ENCODE results near the gene C19orf81.

The C19orf81 gene

GRCh38 chr19:50649433-50650391 is at the start of gene C19orf81:
C19orf81 (plus strand) TSS chr19:50649445; CDS start chr19:50649445, 0 bp downstream.
- in situ Hi-C loops (cut with HindIII; ENCODE audit: low pct_ligation_motif_present, low sequenced_read_pairs), result no loop called here
- no peak for TF ChIP-seq CTCF (IDR thresholded peaks at IDR 0.05; ENCODE audit: low read depth, low read length, missing control alignments)
- H3K36me3 ChIP-seq (replicated peaks), result no peaks in the 10 kb centered on the region
- H3K4me3 ChIP-seq (ENCODE audit: low read depth, low read length), result no peak within 1 kb of the TSS
- no peaks in the 10 kb centered on the region for H3K27me3 ChIP-seq (replicated peaks)
- DNase-seq, result no peak
- no peak within 1 kb of the TSS for H3K27ac ChIP-seq

- H3K27ac ChIP-seq, result no peak overlapping the region
- no peak for TF ChIP-seq CTCF (IDR thresholded peaks at IDR 0.05; ENCODE audit: low read depth, low read length, missing control alignments)
- DNase-seq, result no peak
- in situ Hi-C loops (cut with HindIII; ENCODE audit: low pct_ligation_motif_present, low sequenced_read_pairs), result no loop called here
- H3K36me3 ChIP-seq (replicated peaks), result no peaks in the 10 kb centered on the region
- no peaks in the 10 kb centered on the region for H3K27me3 ChIP-seq (replicated peaks)
- H3K4me3 ChIP-seq (ENCODE audit: low read depth, low read length), result no peak overlapping the region
Observed at GRCh38 chr19:50601407-50602088, 47.7 kb upstream of the C19orf81 start.

- Histone ChIP-seq H3K27ac (no peak overlapping the region), H3K4me3 (ENCODE audit: low read depth, low read length) (no peak overlapping the region), H3K27me3 (replicated peaks) (no peaks in the 10 kb centered on the region), H3K36me3 (replicated peaks) (no peaks in the 10 kb centered on the region)
- DNase-seq, result no peak
- TF ChIP-seq CTCF (IDR thresholded peaks at IDR 0.05; ENCODE audit: low read depth, low read length, missing control alignments), result no peak
- in situ Hi-C loops (cut with HindIII; ENCODE audit: low pct_ligation_motif_present, low sequenced_read_pairs), result no loop called here
Observed at GRCh38 chr19:50602089-50602422, 47.2 kb upstream of the C19orf81 start.

GRCh38 chr19:50602496-50602895 is 46.7 kb upstream of the C19orf81 start:
- no peak overlapping the region for H3K4me3 ChIP-seq (ENCODE audit: low read depth, low read length)
- no peaks in the 10 kb centered on the region for H3K36me3 ChIP-seq (replicated peaks)
- in situ Hi-C loops (cut with HindIII; ENCODE audit: low pct_ligation_motif_present, low sequenced_read_pairs), result no loop called here
- no peak for DNase-seq
- H3K27ac ChIP-seq, result no peak overlapping the region
- TF ChIP-seq CTCF (IDR thresholded peaks at IDR 0.05; ENCODE audit: low read depth, low read length, missing control alignments), result no peak
- no peaks in the 10 kb centered on the region for H3K27me3 ChIP-seq (replicated peaks)

DNA sequence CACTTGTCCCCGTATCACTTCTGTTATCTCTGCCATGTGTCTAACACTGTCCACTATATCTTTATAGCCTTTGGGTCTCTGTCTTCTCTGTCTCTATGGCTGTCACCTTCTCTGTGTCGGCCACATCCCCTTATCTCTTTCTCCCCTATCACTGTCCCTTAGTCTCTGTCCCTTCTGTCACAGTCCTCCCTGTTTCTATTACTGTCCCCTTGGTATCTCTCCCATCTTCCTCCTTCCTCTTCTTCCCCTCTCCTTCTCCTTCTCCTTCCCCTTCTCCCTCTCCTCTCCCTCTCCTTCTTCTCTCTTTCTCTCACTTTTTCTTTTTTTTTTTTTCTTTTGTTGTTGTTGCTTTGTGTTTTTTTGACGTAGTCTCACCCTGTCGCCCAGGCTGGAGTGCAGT is 46.3 kb upstream of the C19orf81 start:
- in situ Hi-C loops (cut with HindIII; ENCODE audit: low pct_ligation_motif_present, low sequenced_read_pairs), result no loop called here
- no peak for DNase-seq
- Histone ChIP-seq H3K36me3 (replicated peaks) (no peaks in the 10 kb centered on the region), H3K27ac (no peak overlapping the region), H3K27me3 (replicated peaks) (no peaks in the 10 kb centered on the region), H3K4me3 (ENCODE audit: low read depth, low read length) (no peak overlapping the region)
- no peak for TF ChIP-seq CTCF (IDR thresholded peaks at IDR 0.05; ENCODE audit: low read depth, low read length, missing control alignments)
